ENCODE results near the gene GLRX.
A peak's percentile ranks its signal among the peaks of the same experiment; 100 is the strongest.

The GLRX gene

GRCh38 chr5:95822542-95823181 is at the start of gene GLRX:
Gene GLRX, minus strand, starts transcription at chr5:95822726. Its CDS starts 64 bp downstream, at chr5:95822662.
- no peak for DNase-seq (ENCODE audit: extremely low read depth in 1 of 2, low read depth in 1 of 2)

- no peak for DNase-seq (ENCODE audit: extremely low read depth in 1 of 2, low read depth in 1 of 2)
Observed at GRCh38 chr5:95871146-95871806, 48.8 kb upstream of the GLRX start.

- peak; percentile 37 to 68 for DNase-seq (ENCODE audit: extremely low read depth in 1 of 2, low read depth in 1 of 2)
Observed at GRCh38 chr5:95870105-95870672, 47.7 kb upstream of the GLRX start.

GRCh38 chr5:95869173-95869855 is 46.8 kb upstream of the GLRX start:
- peak in 1 of 2 donors; percentile 63 for DNase-seq (ENCODE audit: extremely low read depth in 1 of 2, low read depth in 1 of 2)

- DNase-seq (ENCODE audit: extremely low read depth in 1 of 2, low read depth in 1 of 2): no peak
Observed at GRCh38 chr5:95868136-95868535, 45.6 kb upstream of the GLRX start.

GRCh38 chr5:95866435-95867040 is 44.0 kb upstream of the GLRX start:
- DNase-seq (ENCODE audit: extremely low read depth in 1 of 2, low read depth in 1 of 2): no peak

- no peak for DNase-seq (ENCODE audit: extremely low read depth in 1 of 2, low read depth in 1 of 2)
Observed at GRCh38 chr5:95864944-95865504, 42.5 kb upstream of the GLRX start.

GRCh38 chr5:95864456-95864855 is 41.9 kb upstream of the GLRX start:
- DNase-seq (ENCODE audit: extremely low read depth in 1 of 2, low read depth in 1 of 2): no peak

GRCh38 chr5:95863383-95863757 is 40.8 kb upstream of the GLRX start:
- DNase-seq (ENCODE audit: extremely low read depth in 1 of 2, low read depth in 1 of 2): no peak

- no peak for DNase-seq (ENCODE audit: extremely low read depth in 1 of 2, low read depth in 1 of 2)
Observed at GRCh38 chr5:95862671-95863382, 40.3 kb upstream of the GLRX start.

- peak in 1 of 2 donors; percentile 43 for DNase-seq (ENCODE audit: extremely low read depth in 1 of 2, low read depth in 1 of 2)
Observed at GRCh38 chr5:95861864-95862561, 39.5 kb upstream of the GLRX start.

GRCh38 chr5:95861221-95861863 is 38.8 kb upstream of the GLRX start:
- DNase-seq (ENCODE audit: extremely low read depth in 1 of 2, low read depth in 1 of 2): no peak

- no peak for DNase-seq (ENCODE audit: extremely low read depth in 1 of 2, low read depth in 1 of 2)
Observed at GRCh38 chr5:95859661-95860060, 37.1 kb upstream of the GLRX start.

GRCh38 chr5:95858661-95859595 is 36.4 kb upstream of the GLRX start:
- DNase-seq (ENCODE audit: extremely low read depth in 1 of 2, low read depth in 1 of 2): peak; percentile 82 to 95

GRCh38 chr5:95858023-95858461 is 35.5 kb upstream of the GLRX start:
- DNase-seq (ENCODE audit: extremely low read depth in 1 of 2, low read depth in 1 of 2): no peak

GRCh38 chr5:95857185-95857945 is 34.8 kb upstream of the GLRX start:
- DNase-seq (ENCODE audit: extremely low read depth in 1 of 2, low read depth in 1 of 2): no peak

- DNase-seq (ENCODE audit: extremely low read depth in 1 of 2, low read depth in 1 of 2): no peak
Observed at GRCh38 chr5:95856501-95856981, 34.0 kb upstream of the GLRX start.
